Peyer's patch (tissue), 4 donors: ENCODE results near the gene WWP2. TPM values are rescaled to one million over a fixed set of nuclear protein-coding genes. Genes with fewer than 3 reads are reported as not detected.

Experiments used
- DNase-seq, 3 donors: peaks; one replicate each; pipeline ENCODE4 v3.0.0-alpha.2; 2017 to 2019
- H3K27ac ChIP-seq, 4 donors: fragments of 200-600 bp; sonication (generic); one replicate each; pipeline ENCODE4 v1.5.1; 2016 to 2019
- H3K27me3 ChIP-seq, 2 donors: fragments of 200-600 bp; sonication (generic); one replicate each; pipeline ENCODE4 v1.5.1; 2019
- H3K36me3 ChIP-seq, 3 donors: fragments of 200-600 bp; sonication (generic); one replicate each; pipeline ENCODE4 v1.5.1; 2016 to 2019
- H3K4me1 ChIP-seq, 4 donors: fragments of 200-600 bp; sonication (generic); one replicate each; pipeline ENCODE4 v1.5.1; 2016 to 2019
- H3K4me3 ChIP-seq, 4 donors: fragments of 200-600 bp; sonication (generic); 1 replicate in 3 of 4; 2 replicates in 1 of 4; pipeline ENCODE4 v1.5.1; 2016 to 2019; ENCODE audit warnings: mild to moderate bottlenecking in 1 of 4
- H3K9me3 ChIP-seq, 4 donors: fragments of 200-600 bp; sonication (generic); one replicate each; pipeline ENCODE4 v1.5.1; 2016 to 2019; ENCODE audit warnings: mild to moderate bottlenecking in 1 of 4
- POLR2A ChIP-seq, 2 donors: fragments of 450-650 bp; IDR thresholded peaks; one replicate each; pipeline ENCODE4 v1.5.1; 2017; ENCODE audit warnings: antibody characterized with exemption in 2 of 2, mild to moderate bottlenecking in 2 of 2, moderate library complexity in 2 of 2
- total RNA-seq, 4 donors: library from RNA; depleted of rRNA; stranded (reverse); fragments of >200 nt; gene quantifications; one replicate each; pipeline ENCODE4 v1.1.0, GENCODE V29; 2016
- TF ChIP-seq, protein P1 (sequence below), 6 experiments: fragments of 450-650 bp in 4 of 6; fragments of 200-600 bp in 2 of 6; sonication (generic) in 1 of 6; IDR thresholded peaks; one replicate each; pipeline ENCODE4 v1.5.1; 2017 to 2019; ENCODE audit warnings: antibody characterized with exemption in 6 of 6, mild to moderate bottlenecking in 3 of 6, moderate library complexity in 1 of 6

Gene WWP2
- total RNA-seq, 4 donors from 2014 or later: 93.5 to 199 (median 111) TPM

DNA sequence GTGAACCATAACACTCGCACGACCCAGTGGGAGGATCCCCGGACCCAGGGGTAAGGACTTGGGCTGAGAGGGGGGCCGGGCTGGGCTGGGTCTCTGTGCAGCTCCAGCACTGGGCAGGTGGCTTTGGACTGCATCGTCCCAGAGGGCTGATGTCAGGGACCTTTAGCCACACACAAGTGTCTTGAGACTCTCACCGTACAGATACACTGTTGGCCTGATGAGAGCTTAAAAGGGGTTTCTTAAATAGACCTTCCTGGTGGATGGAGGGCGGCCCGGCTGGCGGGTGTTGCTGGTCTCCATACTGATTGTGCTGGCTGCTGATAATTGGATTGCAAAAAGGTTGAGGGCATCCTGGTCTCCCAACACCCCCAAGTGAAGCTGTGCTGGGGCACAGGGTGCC lies 167.3 kb downstream of the WWP2 start:
- Histone ChIP-seq H3K4me1 (no peaks in the 10 kb centered on the region), H3K9me3 (no peaks in the 10 kb centered on the region), H3K27ac (no peak overlapping the region), H3K36me3 (peaks cover 0 to 52% (median 0%) of the 10 kb centered on the region in 3 donors), H3K27me3 (no peaks in the 10 kb centered on the region), H3K4me3 (no peak overlapping the region)
- TF ChIP-seq, protein P1, sequence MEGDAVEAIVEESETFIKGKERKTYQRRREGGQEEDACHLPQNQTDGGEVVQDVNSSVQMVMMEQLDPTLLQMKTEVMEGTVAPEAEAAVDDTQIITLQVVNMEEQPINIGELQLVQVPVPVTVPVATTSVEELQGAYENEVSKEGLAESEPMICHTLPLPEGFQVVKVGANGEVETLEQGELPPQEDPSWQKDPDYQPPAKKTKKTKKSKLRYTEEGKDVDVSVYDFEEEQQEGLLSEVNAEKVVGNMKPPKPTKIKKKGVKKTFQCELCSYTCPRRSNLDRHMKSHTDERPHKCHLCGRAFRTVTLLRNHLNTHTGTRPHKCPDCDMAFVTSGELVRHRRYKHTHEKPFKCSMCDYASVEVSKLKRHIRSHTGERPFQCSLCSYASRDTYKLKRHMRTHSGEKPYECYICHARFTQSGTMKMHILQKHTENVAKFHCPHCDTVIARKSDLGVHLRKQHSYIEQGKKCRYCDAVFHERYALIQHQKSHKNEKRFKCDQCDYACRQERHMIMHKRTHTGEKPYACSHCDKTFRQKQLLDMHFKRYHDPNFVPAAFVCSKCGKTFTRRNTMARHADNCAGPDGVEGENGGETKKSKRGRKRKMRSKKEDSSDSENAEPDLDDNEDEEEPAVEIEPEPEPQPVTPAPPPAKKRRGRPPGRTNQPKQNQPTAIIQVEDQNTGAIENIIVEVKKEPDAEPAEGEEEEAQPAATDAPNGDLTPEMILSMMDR (IDR thresholded peaks at IDR 0.05): no peak
- no peak for TF ChIP-seq POLR2A (IDR thresholded peaks at IDR 0.05)
- no peak for DNase-seq

DNA sequence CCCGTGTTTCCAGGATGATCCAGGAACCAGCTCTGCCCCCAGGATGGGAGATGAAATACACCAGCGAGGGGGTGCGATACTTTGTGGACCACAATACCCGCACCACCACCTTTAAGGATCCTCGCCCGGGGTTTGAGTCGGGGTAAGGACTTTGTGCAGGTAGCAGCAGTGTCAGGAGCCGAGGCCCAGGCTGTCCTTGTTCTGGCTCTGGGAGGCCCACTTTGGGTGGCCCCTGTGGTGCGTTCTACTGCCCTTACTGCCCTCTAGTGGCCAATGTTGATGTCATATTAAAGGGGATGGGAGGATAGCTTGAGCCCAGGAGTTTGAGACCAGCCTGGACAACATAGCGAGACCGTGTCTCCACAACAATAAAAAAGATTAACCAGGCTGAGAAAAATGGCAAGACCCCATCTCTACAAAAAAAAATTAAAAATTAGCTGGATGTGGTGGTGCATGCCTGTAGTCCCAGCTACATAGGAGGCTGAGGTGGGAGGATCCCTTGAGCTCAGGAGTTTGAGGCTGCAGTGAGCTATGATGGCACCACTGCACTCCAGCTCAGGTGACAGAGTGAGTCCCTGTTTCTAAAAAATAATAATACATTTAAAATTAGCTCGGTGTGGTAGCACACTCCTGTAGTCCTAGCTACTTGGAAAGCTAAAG lies 168.1 kb downstream of the WWP2 start:
- Histone ChIP-seq H3K27me3 (no peaks in the 10 kb centered on the region), H3K4me1 (no peaks in the 10 kb centered on the region), H3K36me3 (peaks cover 0 to 59% (median 0%) of the 10 kb centered on the region in 3 donors), H3K9me3 (no peaks in the 10 kb centered on the region), H3K27ac (no peak overlapping the region), H3K4me3 (no peak overlapping the region)
- peak in 2 of 3 donors; percentile 40 to 69 for DNase-seq
- TF ChIP-seq, protein P1 (IDR thresholded peaks at IDR 0.05): peak; percentile 43 to 76 (median 70)
- TF ChIP-seq POLR2A (IDR thresholded peaks at IDR 0.05): no peak

DNA sequence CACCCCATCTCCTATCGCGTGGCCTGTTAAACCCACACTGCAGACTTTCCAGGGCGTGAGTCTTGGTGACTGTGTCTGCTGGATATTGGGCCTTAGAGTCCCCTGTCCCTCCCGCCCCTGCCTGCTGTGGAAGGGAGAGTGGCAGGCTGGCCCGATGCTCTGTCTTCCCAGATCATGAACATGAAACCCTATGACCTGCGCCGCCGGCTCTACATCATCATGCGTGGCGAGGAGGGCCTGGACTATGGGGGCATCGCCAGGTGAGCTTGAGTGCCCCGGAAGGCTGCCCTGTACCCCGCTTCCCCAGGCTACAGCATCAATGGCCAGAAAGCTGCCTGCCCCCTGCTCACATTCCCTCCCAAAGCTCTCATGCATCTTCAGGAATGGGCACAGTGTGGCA lies 169.5 kb downstream of the WWP2 start:
- DNase-seq: no peak
- Histone ChIP-seq H3K4me1 (no peaks in the 10 kb centered on the region), H3K4me3 (no peak overlapping the region), H3K36me3 (peaks cover 0 to 66% (median 0%) of the 10 kb centered on the region in 3 donors), H3K9me3 (no peaks in the 10 kb centered on the region), H3K27me3 (no peaks in the 10 kb centered on the region), H3K27ac (no peak overlapping the region)
- TF ChIP-seq, protein P1 (IDR thresholded peaks at IDR 0.05): no peak
- no peak for TF ChIP-seq POLR2A (IDR thresholded peaks at IDR 0.05)

DNA sequence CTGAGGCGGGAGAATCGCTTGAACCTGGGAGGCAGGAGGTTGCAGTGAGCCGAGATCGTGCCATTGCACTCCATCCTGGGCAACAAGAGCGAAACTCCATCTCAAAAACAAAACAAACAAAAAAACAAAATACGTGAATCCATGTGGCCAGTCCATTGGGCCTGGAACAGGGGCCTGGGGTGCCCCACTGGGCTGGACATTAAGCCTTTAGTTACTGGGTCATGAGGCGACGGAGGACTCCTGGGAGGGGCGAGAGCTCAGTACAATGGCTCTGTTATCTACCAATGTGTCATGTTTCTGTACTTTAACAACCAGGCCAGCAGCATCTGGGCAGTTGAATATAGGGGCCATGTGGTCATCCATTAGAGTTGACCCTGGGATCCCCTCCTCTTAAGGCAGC lies 170.1 kb downstream of the WWP2 start:
- H3K27me3 ChIP-seq: no peaks in the 10 kb centered on the region
- H3K4me1 ChIP-seq: no peaks in the 10 kb centered on the region
- DNase-seq: no peak
- H3K9me3 ChIP-seq: no peaks in the 10 kb centered on the region
- TF ChIP-seq POLR2A (IDR thresholded peaks at IDR 0.05): no peak
- TF ChIP-seq, protein P1 (IDR thresholded peaks at IDR 0.05): no peak
- peaks cover 0 to 72% (median 0%) of the 10 kb centered on the region in 3 donors for H3K36me3 ChIP-seq
- no peak overlapping the region for H3K4me3 ChIP-seq
- H3K27ac ChIP-seq: no peak overlapping the region

DNA sequence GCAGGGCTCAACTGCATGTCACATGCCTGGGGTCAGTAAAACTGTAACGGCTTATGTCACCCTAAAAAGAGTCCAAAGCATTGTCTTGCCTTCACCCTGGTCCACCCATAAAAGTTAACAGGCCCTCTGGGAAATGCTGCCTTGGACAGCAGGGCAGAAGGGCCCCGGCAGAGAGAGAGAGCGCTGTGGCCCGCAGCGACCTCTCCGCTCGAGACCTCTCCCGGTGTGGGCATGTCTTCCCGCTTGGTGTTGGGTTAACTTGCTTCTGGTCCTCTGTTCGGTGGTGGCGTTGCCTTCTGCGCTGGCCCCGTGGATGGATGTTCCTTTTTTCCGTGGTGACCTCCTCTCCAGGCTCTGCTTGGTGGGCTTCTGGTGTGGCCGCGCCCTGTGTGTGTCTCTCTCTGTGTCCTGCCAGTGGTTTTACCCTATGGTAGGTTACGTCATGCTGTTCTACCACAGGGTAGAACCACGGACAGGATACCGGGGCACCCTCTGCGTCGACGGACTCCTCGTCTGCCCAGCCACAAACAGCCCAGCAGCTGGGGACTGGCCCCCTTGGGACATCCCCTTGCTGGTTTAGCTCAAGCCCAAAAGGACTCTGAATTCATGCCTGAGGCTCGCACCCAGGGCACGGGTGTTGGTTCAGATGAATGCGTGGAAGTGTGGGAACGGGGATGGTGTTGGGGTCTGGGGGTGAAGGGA lies 170.7 kb downstream of the WWP2 start:
- H3K4me3 ChIP-seq: no peak overlapping the region
- TF ChIP-seq, protein P1 (IDR thresholded peaks at IDR 0.05): no peak
- TF ChIP-seq POLR2A (IDR thresholded peaks at IDR 0.05): no peak
- no peaks in the 10 kb centered on the region for H3K9me3 ChIP-seq
- H3K27ac ChIP-seq: no peak overlapping the region
- no peaks in the 10 kb centered on the region for H3K27me3 ChIP-seq
- H3K4me1 ChIP-seq: no peaks in the 10 kb centered on the region
- peak in 1 of 3 donors; percentile 9 for DNase-seq
- peaks cover 0 to 78% (median 0%) of the 10 kb centered on the region in 3 donors for H3K36me3 ChIP-seq
